HG03521 (cell line): Measurements from ENCODE around the gene ANKLE1.
A peak's percentile ranks its signal among the peaks of the same experiment; 100 is the strongest.

Experiments used
- ATAC-seq: cut with Tn5 transposase; IDR thresholded peaks from one replicate; pipeline ENCODE4 v1.9.1; 2021; ENCODE audit warnings: mild to moderate bottlenecking, moderate library complexity; ENCODE audit not compliant: unreplicated experiment

Gene ANKLE1

GRCh38 chr19:17305216-17305516, 23.5 kb downstream of the ANKLE1 start:
- no peak for ATAC-seq

GRCh38 chr19:17305517-17306284, 24.0 kb downstream of the ANKLE1 start, which contains the start of gene MRPL34:
Gene MRPL34 (plus strand): TSS chr19:17305872. CDS start chr19:17305893, 21 bp downstream.
- peak; percentile 56 for ATAC-seq

GRCh38 chr19:17306285-17306714, 24.6 kb downstream of the ANKLE1 start:
- no peak for ATAC-seq

- no peak for ATAC-seq
Measured at GRCh38 chr19:17307876-17308377, 26.2 kb downstream of the ANKLE1 start.

GRCh38 chr19:17309198-17309964, 27.7 kb downstream of the ANKLE1 start, which contains the start of gene DDA1:
Gene DDA1 (plus strand): TSS chr19:17309563. CDS start chr19:17309655, 92 bp downstream.
- peak; percentile 54 for ATAC-seq

GRCh38 chr19:17309965-17310461, 28.3 kb downstream of the ANKLE1 start:
- ATAC-seq: no peak

- no peak for ATAC-seq
Measured at GRCh38 chr19:17311455-17312188, 29.9 kb downstream of the ANKLE1 start.

- ATAC-seq: no peak
Measured at GRCh38 chr19:17312189-17313113, 30.8 kb downstream of the ANKLE1 start.

GRCh38 chr19:17314007-17314593, 32.4 kb downstream of the ANKLE1 start:
- no peak for ATAC-seq

- ATAC-seq: no peak
Measured at GRCh38 chr19:17318966-17319365, 37.3 kb downstream of the ANKLE1 start.

GRCh38 chr19:17319473-17320238, 38.0 kb downstream of the ANKLE1 start:
- no peak for ATAC-seq

- no peak for ATAC-seq
Measured at GRCh38 chr19:17320435-17320834, 38.7 kb downstream of the ANKLE1 start.

- no peak for ATAC-seq
Measured at GRCh38 chr19:17321655-17322489, 40.2 kb downstream of the ANKLE1 start.

- no peak for ATAC-seq
Measured at GRCh38 chr19:17322854-17323253, 41.2 kb downstream of the ANKLE1 start.

- ATAC-seq: no peak
Measured at GRCh38 chr19:17323300-17323963, 41.7 kb downstream of the ANKLE1 start.

GRCh38 chr19:17323964-17324332, 42.2 kb downstream of the ANKLE1 start:
- ATAC-seq: no peak

GRCh38 chr19:17324357-17325114, 42.8 kb downstream of the ANKLE1 start:
- ATAC-seq: no peak
